Bladder microvascular endothelial cell (primary cell): ENCODE measurements around the gene KCNN2. TPM values are rescaled to one million over a fixed set of nuclear protein-coding genes. Genes with fewer than 3 reads are reported as not detected.

Source experiments
- total RNA-seq: library from RNA; depleted of rRNA; stranded (reverse); fragments of >200 nt; gene quantifications from 2 replicates; pipeline ENCODE4 v1.2.3, GENCODE V29; 2014

The KCNN2 gene
- total RNA-seq: 2.4 and 6.3 TPM in 2 replicates

DNA sequence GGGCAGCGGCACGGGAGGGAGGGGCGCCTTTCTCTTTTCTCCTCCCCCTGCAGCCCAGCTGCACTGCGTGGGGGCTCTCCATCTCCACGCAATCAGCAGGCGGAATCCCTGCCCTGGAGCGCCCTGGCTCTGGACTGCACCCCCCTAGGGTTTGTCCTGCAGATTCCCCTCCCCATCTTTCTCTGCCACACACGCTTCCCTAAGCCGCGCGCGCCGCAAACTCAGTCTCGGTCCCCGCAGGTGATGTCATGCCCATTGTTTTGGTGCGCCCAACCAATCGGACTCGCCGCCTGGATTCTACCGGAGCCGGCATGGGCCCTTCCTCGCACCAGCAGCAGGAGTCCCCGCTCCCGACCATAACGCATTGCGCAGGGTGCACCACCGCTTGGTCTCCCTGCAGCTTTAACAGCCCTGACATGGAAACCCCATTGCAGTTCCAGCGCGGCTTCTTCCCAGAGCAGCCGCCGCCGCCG lies at the start of gene KCNN2:
Gene KCNN2, plus strand, starts transcription at position 347 of the 473 bp plus-strand sequence. Its CDS starts 70 bp downstream, at position 417.

